HepG2 (cell line): ENCODE data around the gene NDUFA13.

Source experiments
- CBX5 ChIP-seq: sonication (generic); formaldehyde crosslinking; IDR thresholded peaks from 2 replicates; pipeline ENCODE4 v1.4.0; 2020; ENCODE audit warnings: missing genetic modification reagents, borderline replicate concordance
- EZH2 ChIP-seq: conservative IDR thresholded peaks from 2 replicates; pipeline ENCODE4 v1.6.1; 2012; ENCODE audit warnings: mild to moderate bottlenecking, low read depth, low read length, moderate library complexity
- FOSL2 ChIP-seq: sonication (generic); formaldehyde crosslinking; IDR thresholded peaks from 2 replicates; pipeline ENCODE4 v1.4.0; 2020; ENCODE audit warnings: missing genetic modification reagents
- GTF2F1 ChIP-seq: fragments of 150-350 bp; IDR thresholded peaks from 2 replicates; pipeline ENCODE4 v1.6.1; 2014; ENCODE audit warnings: low read length
- MAFK ChIP-seq, 2 experiments: IDR thresholded peaks in 1 of 2; conservative IDR thresholded peaks in 1 of 2; 2 replicates each; pipeline ENCODE4 v1.6.1; 2011; ENCODE audit warnings: improper control_type of control experiment in 2 of 2, low read length in 2 of 2
- MEIS1 ChIP-seq: sonication (generic); formaldehyde crosslinking; IDR thresholded peaks from 2 replicates; pipeline ENCODE4 v1.9.0; 2021; ENCODE audit warnings: mild to moderate bottlenecking, missing genetic modification reagents, moderate library complexity, borderline replicate concordance
- NCOA5 ChIP-seq: sonication (generic); formaldehyde crosslinking; IDR thresholded peaks from 2 replicates; pipeline ENCODE4 v1.4.0; 2020; ENCODE audit warnings: missing genetic modification reagents
- POLR2AphosphoS2 ChIP-seq: IDR thresholded peaks from 2 replicates; pipeline ENCODE4 v1.6.1; 2011; ENCODE audit warnings: low read depth, low read length, improper control_type of control experiment
- TARDBP ChIP-seq: sonication (generic); formaldehyde crosslinking; IDR thresholded peaks from 2 replicates; pipeline ENCODE4 v1.8.0; 2022; ENCODE audit warnings: mild to moderate bottlenecking, missing genetic modification reagents
- ZNF143 ChIP-seq: sonication (generic); formaldehyde crosslinking; IDR thresholded peaks from 2 replicates; pipeline ENCODE4 v1.4.0; 2020; ENCODE audit warnings: missing genetic modification reagents
- ZNF563 ChIP-seq: sonication (generic); formaldehyde crosslinking; IDR thresholded peaks from 2 replicates; pipeline ENCODE4 v1.8.0; 2022; ENCODE audit warnings: mild to moderate bottlenecking, moderate library complexity, missing genetic modification reagents
- TF ChIP-seq, protein P1 (sequence below), 2 experiments: sonication (generic) in 1 of 2; formaldehyde crosslinking in 1 of 2; IDR thresholded peaks; 2 replicates each; pipeline versions ENCODE4 v1.4.0 to v1.6.1; 2018 to 2020; ENCODE audit warnings: missing genetic modification reagents in 2 of 2, borderline replicate concordance in 1 of 2, low read depth in 1 of 2, mild to moderate bottlenecking in 1 of 2, missing biosample characterization in 1 of 2
- TF ChIP-seq, protein P2 (sequence below): sonication (generic); formaldehyde crosslinking; IDR thresholded peaks from 2 replicates; pipeline ENCODE4 v1.5.0; 2020; ENCODE audit warnings: mild to moderate bottlenecking, missing genetic modification reagents, moderate library complexity

DNA sequence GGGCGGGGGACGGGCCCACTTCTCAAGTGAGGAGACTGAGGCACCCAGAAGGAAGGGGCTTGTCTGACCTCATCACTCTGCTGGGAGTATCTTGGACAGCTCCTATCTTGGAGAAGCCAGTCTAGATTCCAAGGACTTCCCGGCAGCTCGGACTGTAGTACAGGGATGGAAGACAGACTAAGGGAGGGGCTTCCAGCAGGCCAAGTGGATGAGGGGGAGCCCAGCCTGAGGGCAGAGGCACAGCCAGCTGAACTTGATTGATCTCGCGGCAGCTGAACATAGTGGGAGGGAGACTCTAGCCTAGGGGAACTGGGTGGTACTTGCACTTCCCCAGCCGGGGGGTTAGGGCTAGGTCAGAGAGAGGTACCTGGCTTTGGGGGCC, 22.8 kb downstream of the NDUFA13 start:
- TF ChIP-seq MAFK (conservative IDR thresholded peaks at IDR 0.05 in 1 of 2, IDR thresholded peaks at IDR 0.05 in 1 of 2; ENCODE audit: low read length in 2 of 2): no peak
- TF ChIP-seq EZH2: no peak
- TF ChIP-seq TARDBP (CRISPR knock-in tag): no peak
- TF ChIP-seq ZNF563 (CRISPR knock-in tag): no peak
- no peak for TF ChIP-seq CBX5 (CRISPR knock-in tag)
- no peak for TF ChIP-seq POLR2AphosphoS2
- no peak for TF ChIP-seq GTF2F1
- TF ChIP-seq ZNF143 (CRISPR knock-in tag): no peak
- TF ChIP-seq NCOA5 (CRISPR knock-in tag): no peak
- TF ChIP-seq, protein P1, sequence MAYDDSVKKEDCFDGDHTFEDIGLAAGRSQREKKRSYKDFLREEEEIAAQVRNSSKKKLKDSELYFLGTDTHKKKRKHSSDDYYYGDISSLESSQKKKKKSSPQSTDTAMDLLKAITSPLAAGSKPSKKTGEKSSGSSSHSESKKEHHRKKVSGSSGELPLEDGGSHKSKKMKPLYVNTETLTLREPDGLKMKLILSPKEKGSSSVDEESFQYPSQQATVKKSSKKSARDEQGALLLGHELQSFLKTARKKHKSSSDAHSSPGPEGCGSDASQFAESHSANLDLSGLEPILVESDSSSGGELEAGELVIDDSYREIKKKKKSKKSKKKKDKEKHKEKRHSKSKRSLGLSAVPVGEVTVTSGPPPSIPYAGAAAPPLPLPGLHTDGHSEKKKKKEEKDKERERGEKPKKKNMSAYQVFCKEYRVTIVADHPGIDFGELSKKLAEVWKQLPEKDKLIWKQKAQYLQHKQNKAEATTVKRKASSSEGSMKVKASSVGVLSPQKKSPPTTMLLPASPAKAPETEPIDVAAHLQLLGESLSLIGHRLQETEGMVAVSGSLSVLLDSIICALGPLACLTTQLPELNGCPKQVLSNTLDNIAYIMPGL (CRISPR knock-in tag; IDR thresholded peaks at IDR 0.05; ENCODE audit: borderline replicate concordance in 1 of 2, low read depth in 1 of 2): no peak
- TF ChIP-seq FOSL2 (CRISPR knock-in tag): no peak
- TF ChIP-seq, protein P2, sequence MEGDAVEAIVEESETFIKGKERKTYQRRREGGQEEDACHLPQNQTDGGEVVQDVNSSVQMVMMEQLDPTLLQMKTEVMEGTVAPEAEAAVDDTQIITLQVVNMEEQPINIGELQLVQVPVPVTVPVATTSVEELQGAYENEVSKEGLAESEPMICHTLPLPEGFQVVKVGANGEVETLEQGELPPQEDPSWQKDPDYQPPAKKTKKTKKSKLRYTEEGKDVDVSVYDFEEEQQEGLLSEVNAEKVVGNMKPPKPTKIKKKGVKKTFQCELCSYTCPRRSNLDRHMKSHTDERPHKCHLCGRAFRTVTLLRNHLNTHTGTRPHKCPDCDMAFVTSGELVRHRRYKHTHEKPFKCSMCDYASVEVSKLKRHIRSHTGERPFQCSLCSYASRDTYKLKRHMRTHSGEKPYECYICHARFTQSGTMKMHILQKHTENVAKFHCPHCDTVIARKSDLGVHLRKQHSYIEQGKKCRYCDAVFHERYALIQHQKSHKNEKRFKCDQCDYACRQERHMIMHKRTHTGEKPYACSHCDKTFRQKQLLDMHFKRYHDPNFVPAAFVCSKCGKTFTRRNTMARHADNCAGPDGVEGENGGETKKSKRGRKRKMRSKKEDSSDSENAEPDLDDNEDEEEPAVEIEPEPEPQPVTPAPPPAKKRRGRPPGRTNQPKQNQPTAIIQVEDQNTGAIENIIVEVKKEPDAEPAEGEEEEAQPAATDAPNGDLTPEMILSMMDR (CRISPR knock-in tag): no peak
- TF ChIP-seq MEIS1 (CRISPR knock-in tag): no peak
